ENCODE results near the gene MED27. TPM values are rescaled to one million over a fixed set of nuclear protein-coding genes. Genes with fewer than 3 reads are reported as not detected.

The MED27 gene
- total and polyA plus RNA-seq, 2 of the 13 experiments (the other 11 are each of a cell fraction or from before 2014, with no cell fraction given): 16.9 to 19.0 TPM

- ChIA-PET POLR2A (no interaction called here), CTCF (ENCODE audit: low intra/inter-chr PET ratio, low total read pairs) (no interaction called here)
- in situ Hi-C loops (cut with HindIII; ENCODE audit: extremely low pct_ligation_motif_present, low pct_unique_long_range_greater_than_20kb) (no loop called here), intact Hi-C loops (cut with micrococcal nuclease; ENCODE audit: unreplicated experiment) (no loop called here)
- Histone ChIP-seq H3K9ac (ENCODE audit: insufficient read depth, low read depth, low read length) (no peak overlapping the region), H3K79me2 (ENCODE audit: insufficient read depth, low read length) (no peaks in the 10 kb centered on the region), H3K4me2 (ENCODE audit: low read depth, low read length) (no peak overlapping the region), H3K27me3 (ENCODE audit: control insufficient read depth in 1 of 2, insufficient read depth in 2 of 2, low read length in 2 of 2) (no peaks in the 10 kb centered on the region), H3K4me3 (replicated peaks in 1 of 3; ENCODE audit: insufficient read depth in 1 of 3, low read depth in 2 of 3, low read length in 3 of 3) (no peak overlapping the region), H4K20me1 (ENCODE audit: insufficient read depth, low read length) (no peaks in the 10 kb centered on the region), H3K4me1 (ENCODE audit: insufficient read depth, low read length) (no peaks in the 10 kb centered on the region), H2AFZ (ENCODE audit: low read length) (no peak overlapping the region), H3K36me3 (replicated peaks in 1 of 2; ENCODE audit: control insufficient read depth in 1 of 2, insufficient read depth in 2 of 2, low read length in 2 of 2) (no peaks in the 10 kb centered on the region), H3K27ac (ENCODE audit: extremely low read length, insufficient read depth, low read length) (no peak overlapping the region), H3K9me3 (ENCODE audit: low read length) (no peaks in the 10 kb centered on the region)
- FAIRE-seq (no peak), ATAC-seq (no peak), DNase-seq (ENCODE audit: low spot score) (no peak)
- no TSS peak for BruUV-seq (replicated peaks)
- TF ChIP-seq ZBTB4 (CRISPR knock-in tag; IDR thresholded peaks at IDR 0.05; ENCODE audit: borderline replicate concordance) (no peak), ZBTB38 (CRISPR knock-in tag; IDR thresholded peaks at IDR 0.05) (no peak), ZNF549 (CRISPR knock-in tag; IDR thresholded peaks at IDR 0.05) (no peak), HOXD1 (CRISPR knock-in tag; IDR thresholded peaks at IDR 0.05) (no peak), ZNF230 (CRISPR knock-in tag; IDR thresholded peaks at IDR 0.05) (no peak), KDM6A (CRISPR knock-in tag; IDR thresholded peaks at IDR 0.05; ENCODE audit: low read depth) (no peak), THAP8 (CRISPR knock-in tag; IDR thresholded peaks at IDR 0.05; ENCODE audit: borderline replicate concordance) (no peak), HMG20A (CRISPR knock-in tag; IDR thresholded peaks at IDR 0.05; ENCODE audit: borderline replicate concordance) (no peak), ZKSCAN1 (IDR thresholded peaks at IDR 0.05; ENCODE audit: low read length) (no peak), SSRP1 (CRISPR knock-in tag; IDR thresholded peaks at IDR 0.05) (no peak), MEF2D (CRISPR knock-in tag; IDR thresholded peaks at IDR 0.05) (no peak)
- 98% methylated on average over 5 of the region's 6 CpGs for WGBS (ENCODE audit: low lambda C conversion rate)
These were observed 212.0 kb downstream of the MED27 start for GRCh38 chr9:131867611-131868192.
